ENCODE measurements around the gene ARNT2. TPM values are rescaled to one million over a fixed set of nuclear protein-coding genes. Genes with fewer than 3 reads are reported as not detected.

Gene ARNT2
- total and polyA plus RNA-seq, 2 donors (not counting 1 experiment from before 2014, with no cell fraction given), result 15.5 to 61.2 TPM

DNA sequence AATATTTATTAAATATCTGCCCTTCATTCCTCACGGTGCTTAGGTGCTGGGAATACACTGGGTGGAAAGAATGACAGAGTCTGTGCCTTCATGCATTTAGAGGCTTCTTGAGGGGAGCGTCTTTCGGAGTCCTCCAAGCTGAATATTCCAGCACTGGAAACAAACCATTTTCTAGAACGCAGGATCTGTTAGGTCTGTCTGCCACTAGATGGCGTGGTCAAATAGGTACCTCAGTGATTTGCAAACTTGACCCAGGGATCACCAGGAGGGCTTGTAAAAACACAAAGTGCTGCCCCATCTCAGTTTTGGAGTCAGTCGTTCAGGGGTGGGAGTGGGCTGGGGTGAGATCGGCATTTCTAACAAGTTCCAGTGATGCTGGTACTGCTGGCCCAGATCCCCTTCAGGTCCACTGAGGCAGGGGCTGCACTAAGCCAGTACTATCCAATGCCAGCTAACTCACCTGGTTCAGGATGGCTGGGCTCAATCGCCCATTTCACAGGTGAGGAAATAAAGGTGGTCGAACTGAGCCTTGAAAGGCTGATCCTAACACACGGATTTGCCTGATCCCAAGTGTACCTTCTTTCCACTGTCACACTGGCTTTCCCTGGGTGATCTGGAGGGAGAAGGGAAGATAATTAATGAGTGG lies 14.8 kb downstream of the ARNT2 start:
- H3K9me3 ChIP-seq (ENCODE audit: control insufficient read depth, insufficient read depth, low read depth, low read length), result no peaks in the 10 kb centered on the region
- H3K36me3 ChIP-seq (ENCODE audit: control insufficient read depth, insufficient read depth, low read length), result no peaks in the 10 kb centered on the region
- H3K9ac ChIP-seq (ENCODE audit: insufficient read depth, low read length), result no peak overlapping the region
- no peaks in the 10 kb centered on the region for H3K27me3 ChIP-seq (ENCODE audit: control insufficient read depth, insufficient read depth, low read length)
- H3K4me2 ChIP-seq (ENCODE audit: extremely low read depth, insufficient read depth, low read length), result no peak overlapping the region
- H4K20me1 ChIP-seq (ENCODE audit: control insufficient read depth, extremely low read depth, insufficient read depth, low read length), result no peaks in the 10 kb centered on the region
- peaks cover 5% of the 10 kb centered on the region for H3K4me1 ChIP-seq (ENCODE audit: control insufficient read depth, extremely low read depth, insufficient read depth, low read length)
- no peaks in the 10 kb centered on the region for H3K79me2 ChIP-seq (ENCODE audit: control insufficient read depth, insufficient read depth, low read length)
- peak; percentile 53 to 62 for DNase-seq (ENCODE audit: low read depth in 2 of 2)
- TF ChIP-seq, protein P1, sequence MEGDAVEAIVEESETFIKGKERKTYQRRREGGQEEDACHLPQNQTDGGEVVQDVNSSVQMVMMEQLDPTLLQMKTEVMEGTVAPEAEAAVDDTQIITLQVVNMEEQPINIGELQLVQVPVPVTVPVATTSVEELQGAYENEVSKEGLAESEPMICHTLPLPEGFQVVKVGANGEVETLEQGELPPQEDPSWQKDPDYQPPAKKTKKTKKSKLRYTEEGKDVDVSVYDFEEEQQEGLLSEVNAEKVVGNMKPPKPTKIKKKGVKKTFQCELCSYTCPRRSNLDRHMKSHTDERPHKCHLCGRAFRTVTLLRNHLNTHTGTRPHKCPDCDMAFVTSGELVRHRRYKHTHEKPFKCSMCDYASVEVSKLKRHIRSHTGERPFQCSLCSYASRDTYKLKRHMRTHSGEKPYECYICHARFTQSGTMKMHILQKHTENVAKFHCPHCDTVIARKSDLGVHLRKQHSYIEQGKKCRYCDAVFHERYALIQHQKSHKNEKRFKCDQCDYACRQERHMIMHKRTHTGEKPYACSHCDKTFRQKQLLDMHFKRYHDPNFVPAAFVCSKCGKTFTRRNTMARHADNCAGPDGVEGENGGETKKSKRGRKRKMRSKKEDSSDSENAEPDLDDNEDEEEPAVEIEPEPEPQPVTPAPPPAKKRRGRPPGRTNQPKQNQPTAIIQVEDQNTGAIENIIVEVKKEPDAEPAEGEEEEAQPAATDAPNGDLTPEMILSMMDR (conservative IDR thresholded peaks at IDR 0.05 in 1 of 2, IDR thresholded peaks at IDR 0.05 in 1 of 2; ENCODE audit: low read depth in 1 of 2, low read length in 2 of 2), result peak; percentile 69 to 82
- TF ChIP-seq EZH2 (IDR thresholded peaks at IDR 0.05; ENCODE audit: low read length, missing control alignments), result no peak
- H3K4me3 ChIP-seq (replicated peaks in 1 of 4; ENCODE audit: control extremely low read depth in 1 of 4, insufficient read depth in 1 of 4, low read depth in 3 of 4, low read length in 4 of 4), result no peak overlapping the region
- no peak overlapping the region for H3K27ac ChIP-seq (ENCODE audit: insufficient read depth, low read length)
- H2AFZ ChIP-seq (ENCODE audit: low read length), result no peak overlapping the region

DNA sequence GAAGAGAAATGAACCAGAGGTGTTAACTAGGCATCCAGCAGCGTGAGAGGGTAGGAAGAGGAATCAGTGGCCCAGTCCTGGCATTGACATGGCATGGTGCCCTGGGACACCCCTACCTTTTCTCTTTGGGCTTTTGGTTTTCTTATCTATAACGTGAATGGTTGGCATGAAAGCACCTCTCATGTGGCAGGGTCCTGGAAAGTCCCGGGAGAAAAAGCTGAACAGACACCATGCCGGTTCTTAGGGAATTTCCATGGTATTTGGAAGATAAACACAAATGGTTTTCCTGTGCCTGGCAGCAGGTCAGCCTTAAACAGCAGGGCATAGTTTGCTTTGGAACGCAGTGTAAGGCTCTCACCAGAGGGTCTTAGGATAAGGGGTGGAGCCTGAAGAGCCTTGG lies 15.4 kb downstream of the ARNT2 start:
- Histone ChIP-seq H2AFZ (ENCODE audit: low read length) (no peak overlapping the region), H3K9me3 (ENCODE audit: control insufficient read depth, insufficient read depth, low read depth, low read length) (no peaks in the 10 kb centered on the region), H4K20me1 (ENCODE audit: control insufficient read depth, extremely low read depth, insufficient read depth, low read length) (no peaks in the 10 kb centered on the region), H3K27ac (ENCODE audit: insufficient read depth, low read length) (no peak overlapping the region), H3K4me2 (ENCODE audit: extremely low read depth, insufficient read depth, low read length) (no peak overlapping the region), H3K4me1 (ENCODE audit: control insufficient read depth, extremely low read depth, insufficient read depth, low read length) (peaks cover 5% of the 10 kb centered on the region), H3K79me2 (ENCODE audit: control insufficient read depth, insufficient read depth, low read length) (no peaks in the 10 kb centered on the region), H3K4me3 (replicated peaks in 1 of 4; ENCODE audit: control extremely low read depth in 1 of 4, insufficient read depth in 1 of 4, low read depth in 3 of 4, low read length in 4 of 4) (no peak overlapping the region), H3K36me3 (ENCODE audit: control insufficient read depth, insufficient read depth, low read length) (no peaks in the 10 kb centered on the region), H3K9ac (ENCODE audit: insufficient read depth, low read length) (no peak overlapping the region), H3K27me3 (ENCODE audit: control insufficient read depth, insufficient read depth, low read length) (no peaks in the 10 kb centered on the region)
- DNase-seq (ENCODE audit: low read depth in 2 of 2), result peak in 1 of 2 donors; percentile 28
- TF ChIP-seq, protein P1 (conservative IDR thresholded peaks at IDR 0.05 in 1 of 2, IDR thresholded peaks at IDR 0.05 in 1 of 2; ENCODE audit: low read depth in 1 of 2, low read length in 2 of 2), result no peak
- no peak for TF ChIP-seq EZH2 (IDR thresholded peaks at IDR 0.05; ENCODE audit: low read length, missing control alignments)

DNA sequence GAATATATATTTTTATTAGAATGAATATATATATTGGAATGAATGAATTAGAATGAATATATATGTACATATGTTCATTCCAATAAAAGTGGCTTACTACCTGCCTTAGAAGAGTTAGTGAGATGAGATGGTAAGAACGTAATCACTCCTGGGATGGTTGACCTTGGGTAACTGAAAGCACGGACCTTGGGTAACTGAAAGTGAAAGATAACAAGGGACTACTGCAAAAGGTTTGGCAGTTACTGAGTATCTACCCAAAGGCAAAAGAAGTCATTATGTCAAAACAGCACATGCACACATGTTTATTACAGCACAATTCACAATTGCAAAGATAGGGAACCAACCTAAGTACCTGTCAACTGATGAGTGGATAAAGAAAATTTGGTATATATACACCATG lies 16.5 kb downstream of the ARNT2 start:
- Histone ChIP-seq H3K4me1 (ENCODE audit: control insufficient read depth, extremely low read depth, insufficient read depth, low read length) (peaks cover 5% of the 10 kb centered on the region), H3K79me2 (ENCODE audit: control insufficient read depth, insufficient read depth, low read length) (no peaks in the 10 kb centered on the region), H3K9me3 (ENCODE audit: control insufficient read depth, insufficient read depth, low read depth, low read length) (no peaks in the 10 kb centered on the region), H3K9ac (ENCODE audit: insufficient read depth, low read length) (no peak overlapping the region), H4K20me1 (ENCODE audit: control insufficient read depth, extremely low read depth, insufficient read depth, low read length) (no peaks in the 10 kb centered on the region), H3K27ac (ENCODE audit: insufficient read depth, low read length) (no peak overlapping the region), H3K4me3 (replicated peaks in 1 of 4; ENCODE audit: control extremely low read depth in 1 of 4, insufficient read depth in 1 of 4, low read depth in 3 of 4, low read length in 4 of 4) (no peak overlapping the region), H3K27me3 (ENCODE audit: control insufficient read depth, insufficient read depth, low read length) (no peaks in the 10 kb centered on the region), H3K4me2 (ENCODE audit: extremely low read depth, insufficient read depth, low read length) (no peak overlapping the region), H2AFZ (ENCODE audit: low read length) (no peak overlapping the region), H3K36me3 (ENCODE audit: control insufficient read depth, insufficient read depth, low read length) (no peaks in the 10 kb centered on the region)
- no peak for DNase-seq (ENCODE audit: low read depth in 2 of 2)
- no peak for TF ChIP-seq EZH2 (IDR thresholded peaks at IDR 0.05; ENCODE audit: low read length, missing control alignments)
